ENCODE results near the gene INVS.

- TF ChIP-seq CTCF (conservative IDR thresholded peaks at IDR 0.05) = no peak
- no peak for TF ChIP-seq ZFX (IDR thresholded peaks at IDR 0.05)
Observed at GRCh38 chr9:100186356-100186755, 87.3 kb downstream of the INVS start.
